IMR-90 (cell line): ENCODE measurements around the gene ADAMTS14. TPM values are rescaled to one million over a fixed set of nuclear protein-coding genes. Genes with fewer than 3 reads are reported as not detected.

Experiments
- ATAC-seq: fragments of 200-7000 bp; cut with Tn5 transposase; 2 replicates; pipeline ENCODE4 v1.9.1; 2020; ENCODE audit warnings: low read depth, mild to moderate bottlenecking, moderate library complexity
- BruUV-seq: library from RNA; stranded (reverse); fragments of 400-500 nt; replicated peaks from 2 replicates; lab custom pipeline; 2021; lab: Mats Ljungman, UMichigan
- CTCF ChIA-PET: fragments of 300-600 bp; formaldehyde crosslinking; extraction: SDS; loops from one replicate; lab custom pipeline; 2021; ENCODE audit warnings: antibody characterized with exemption; lab: Yijun Ruan, JAX
- POLR2A ChIA-PET: fragments of 300-600 bp; sonication (Branson Sonifier 250); formaldehyde crosslinking; loops from one replicate; lab custom pipeline; 2022; ENCODE audit warnings: antibody characterized with exemption; ENCODE audit not compliant: unreplicated experiment; lab: Charles Lee
- DNase-seq: peaks from one replicate; pipeline ENCODE4 v3.0.0; 2013
- H2AFZ ChIP-seq: replicated peaks from 2 replicates; pipeline ENCODE3; 2013; ENCODE audit warnings: low read length, mild to moderate bottlenecking; ENCODE audit not compliant: poor library complexity
- H2AK5ac ChIP-seq: 2 replicates; pipeline ENCODE4 v1.6.1; 2013; ENCODE audit warnings: low read depth, low read length, inconsistent platforms
- H2AK9ac ChIP-seq: replicated peaks from 2 replicates; pipeline ENCODE3; 2013; ENCODE audit warnings: mild to moderate bottlenecking, low read depth, low read length, moderate library complexity; ENCODE audit not compliant: poor library complexity
- H2BK120ac ChIP-seq: 2 replicates; pipeline ENCODE4 v1.6.1; 2013; ENCODE audit warnings: low read depth, low read length, inconsistent platforms
- H2BK15ac ChIP-seq: 3 replicates; pipeline ENCODE4 v1.6.1; 2013; ENCODE audit warnings: low read depth, low read length, inconsistent platforms
- H2BK20ac ChIP-seq: 2 replicates; pipeline ENCODE4 v1.6.1; 2013; ENCODE audit warnings: low read depth, mild to moderate bottlenecking, inconsistent platforms, low read length, moderate library complexity
- H2BK5ac ChIP-seq: 2 replicates; pipeline ENCODE4 v1.6.1; 2013; ENCODE audit warnings: mild to moderate bottlenecking, low read depth, low read length, inconsistent platforms; ENCODE audit not compliant: poor library complexity, severe bottlenecking
- H3K14ac ChIP-seq: replicated peaks from 2 replicates; pipeline ENCODE4 v1.6.1; 2013; ENCODE audit warnings: low read depth, low read length, inconsistent platforms
- H3K18ac ChIP-seq: 2 replicates; pipeline ENCODE4 v1.6.1; 2013; ENCODE audit warnings: low read depth, low read length, control low read depth
- H3K23ac ChIP-seq: 2 replicates; pipeline ENCODE4 v1.6.1; 2013; ENCODE audit warnings: low read depth, low read length, inconsistent platforms
- H3K27ac ChIP-seq: 2 replicates; pipeline ENCODE4 v1.5.1; 2013; ENCODE audit warnings: mild to moderate bottlenecking, control low read depth, low read length; ENCODE audit not compliant: insufficient read depth
- H3K27me3 ChIP-seq: 2 replicates; pipeline ENCODE4 v1.6.1; 2013; ENCODE audit warnings: low read length; ENCODE audit not compliant: control insufficient read depth, insufficient read depth
- H3K36me3 ChIP-seq: 2 replicates; pipeline ENCODE4 v1.6.1; 2013; ENCODE audit warnings: low read length, mixed read lengths; ENCODE audit not compliant: control insufficient read depth, insufficient read depth
- H3K4ac ChIP-seq: 2 replicates; pipeline ENCODE4 v1.6.1; 2013; ENCODE audit warnings: low read depth, low read length, inconsistent platforms
- H3K4me1 ChIP-seq: 2 replicates; pipeline ENCODE4 v1.6.1; 2013; ENCODE audit warnings: low read length, mixed read lengths; ENCODE audit not compliant: control insufficient read depth, insufficient read depth
- H3K4me2 ChIP-seq: 2 replicates; pipeline ENCODE4 v1.6.1; 2013; ENCODE audit warnings: low read depth, mild to moderate bottlenecking, control low read depth, low read length, moderate library complexity
- H3K4me3 ChIP-seq: 2 replicates; pipeline ENCODE4 v1.5.1; 2013; ENCODE audit warnings: low read depth, mild to moderate bottlenecking, control low read depth, low read length, moderate library complexity; ENCODE audit not compliant: insufficient read depth
- H3K56ac ChIP-seq: 2 replicates; pipeline ENCODE4 v1.6.1; 2013; ENCODE audit warnings: low read length, inconsistent platforms; ENCODE audit not compliant: insufficient read depth; ENCODE audit errors: extremely low read depth
- H3K79me1 ChIP-seq, 2 experiments: 2 replicates each; pipeline ENCODE4 v1.6.1; 2013; ENCODE audit warnings: low read length in 2 of 2, inconsistent platforms in 1 of 2, low read depth in 1 of 2
- H3K9ac ChIP-seq: 2 replicates; pipeline ENCODE4 v1.6.1; 2013; ENCODE audit warnings: low read depth, low read length, control low read depth
- H3K9me1 ChIP-seq: 2 replicates; pipeline ENCODE4 v1.6.1; 2013; ENCODE audit warnings: low read length, inconsistent platforms; ENCODE audit not compliant: insufficient read depth
- H3K9me3 ChIP-seq: 2 replicates; pipeline ENCODE4 v1.6.1; 2013; ENCODE audit warnings: low read length; ENCODE audit not compliant: control insufficient read depth, insufficient read depth
- H4K20me1 ChIP-seq: 2 replicates; pipeline ENCODE4 v1.6.1; 2013; ENCODE audit warnings: low read length, inconsistent platforms; ENCODE audit not compliant: insufficient read depth
- H4K5ac ChIP-seq: 2 replicates; pipeline ENCODE4 v1.6.1; 2013; ENCODE audit warnings: mild to moderate bottlenecking, low read depth, low read length, control low read depth
- H4K8ac ChIP-seq, 2 experiments: 2 replicates each; pipeline ENCODE4 v1.6.1; 2013; ENCODE audit warnings: low read depth in 2 of 2, low read length in 2 of 2, control low read depth in 1 of 2, inconsistent platforms in 1 of 2
- H4K91ac ChIP-seq: 2 replicates; pipeline ENCODE4 v1.6.1; 2013; ENCODE audit warnings: low read depth, low read length, inconsistent platforms; ENCODE audit not compliant: insufficient read depth
- BHLHE40 ChIP-seq: fragments of 150-350 bp; IDR thresholded peaks from 2 replicates; pipeline ENCODE4 v1.6.1; 2016; ENCODE audit warnings: mild to moderate bottlenecking, low read depth, low read length
- CEBPB ChIP-seq: IDR thresholded peaks from 2 replicates; pipeline ENCODE4 v1.6.1; 2012; ENCODE audit warnings: low read depth, low read length, improper control_type of control experiment
- CHD1 ChIP-seq: IDR thresholded peaks from 2 replicates; pipeline ENCODE4 v1.6.1; 2012; ENCODE audit warnings: low read depth, low read length, improper control_type of control experiment
- MAFK ChIP-seq: IDR thresholded peaks from 2 replicates; pipeline ENCODE4 v1.6.1; 2012; ENCODE audit warnings: low read depth, low read length, improper control_type of control experiment
- MAZ ChIP-seq: IDR thresholded peaks from 2 replicates; pipeline ENCODE4 v1.6.1; 2012; ENCODE audit warnings: low read depth, mild to moderate bottlenecking, low read length, improper control_type of control experiment, moderate library complexity, borderline replicate concordance
- NFE2L2 ChIP-seq: fragments of 150-350 bp; IDR thresholded peaks from 2 replicates; pipeline ENCODE4 v1.6.1; 2016; ENCODE audit warnings: low read depth, mild to moderate bottlenecking, low read length
- POLR2A ChIP-seq: IDR thresholded peaks from 2 replicates; pipeline ENCODE4 v1.6.1; 2012; ENCODE audit warnings: mild to moderate bottlenecking, low read depth, low read length
- RAD21 ChIP-seq: IDR thresholded peaks from 2 replicates; pipeline ENCODE4 v1.6.1; 2012; ENCODE audit warnings: low read length, improper control_type of control experiment
- RCOR1 ChIP-seq: IDR thresholded peaks from 2 replicates; pipeline ENCODE4 v1.6.1; 2012; ENCODE audit warnings: mild to moderate bottlenecking, low read length, improper control_type of control experiment; ENCODE audit not compliant: insufficient replicate concordance
- RFX5 ChIP-seq: IDR thresholded peaks from 2 replicates; pipeline ENCODE4 v1.8.0; 2012; ENCODE audit warnings: low read depth, mild to moderate bottlenecking, low read length, moderate library complexity
- SMC3 ChIP-seq: fragments of 150-350 bp; IDR thresholded peaks from 2 replicates; pipeline ENCODE4 v1.6.1; 2016; ENCODE audit warnings: low read depth, mild to moderate bottlenecking, antibody characterized with exemption, low read length, moderate library complexity
- WGBS, 2 experiments: methylation state at CpG; one replicate each; pipeline versions ENCODE4 v1.1.5 to v1.1.7; 2013; ENCODE audit warnings: missing lambda C conversion rate in 2 of 2; ENCODE audit not compliant: insufficient read length in 1 of 2; ENCODE audit errors: extremely low coverage in 2 of 2; 5-methylcytosine and 5-hydroxymethylcytosine counted together
- dilution Hi-C: fragments of 300-500 bp; cut with HindIII; formaldehyde crosslinking; loops from one replicate; pipeline ENCODE4 v1.14.3; 2018; ENCODE audit warnings: low sequenced_read_pairs; ENCODE audit not compliant: unreplicated experiment
- in situ Hi-C: fragments of 300-500 bp; cut with MboI; formaldehyde crosslinking; loops from 3 replicates; pipeline ENCODE4 v1.14.3; 2019; ENCODE audit warnings: low sequenced_read_pairs, inconsistent platforms, mixed read lengths
- intact Hi-C: fragments of 100-400 bp; cut with micrococcal nuclease; formaldehyde crosslinking; loops from 2 replicates; pipeline ENCODE4 v1.10.0; 2022
- polyA plus RNA-seq, 3 experiments: library from polyadenylated mRNA; depleted of rRNA; stranded (reverse); fragments of >200 nt; gene quantifications; 2 replicates each; pipeline ENCODE4 v1.2.3, GENCODE V29; 2012; ENCODE audit warnings: low replicate concordance in 1 of 3
- total RNA-seq: library from RNA; depleted of rRNA; stranded (reverse); fragments of >200 nt; gene quantifications from 2 replicates; pipeline ENCODE4 v1.2.3, GENCODE V29; 2012
- TF ChIP-seq, protein P1 (sequence below): fragments of 150-350 bp; IDR thresholded peaks from 2 replicates; pipeline ENCODE4 v1.6.1; 2016; ENCODE audit warnings: low read depth, mild to moderate bottlenecking, low read length, moderate library complexity, borderline replicate concordance
- TF ChIP-seq, protein P2 (sequence below): fragments of 150-350 bp; IDR thresholded peaks from 2 replicates; pipeline ENCODE4 v1.6.1; 2017; ENCODE audit warnings: mild to moderate bottlenecking, antibody characterized with exemption, low read length, low read depth

ADAMTS14 gene
- total and polyA plus RNA-seq, 2 of the 4 experiments (the other 2 are of a cell fraction): under 0.01 to 0.31 TPM

- Histone ChIP-seq H2AFZ (no peak overlapping the region), H3K9me1 (no peaks in the 10 kb centered on the region), H3K27ac (no peak overlapping the region), H4K20me1 (no peaks in the 10 kb centered on the region), H4K8ac (no peak overlapping the region), H3K9me3 (peaks cover 6% of the 10 kb centered on the region; the same call in 1 of the 2 replicates), H2BK120ac (no peak overlapping the region), H3K27me3 (peaks cover 12% of the 10 kb centered on the region), H3K18ac (no peak overlapping the region), H2BK15ac (no peak overlapping the region), H3K4me3 (no peak overlapping the region), H3K4ac (no peak overlapping the region), H3K36me3 (no peaks in the 10 kb centered on the region), H3K14ac (no peak overlapping the region), H2AK9ac (no peak overlapping the region), H3K23ac (no peak overlapping the region), H2BK5ac (no peak overlapping the region), H3K9ac (no peak overlapping the region), H2AK5ac (no peak overlapping the region), H4K91ac (no peak overlapping the region), H3K56ac (no peak overlapping the region), H3K4me2 (no peak overlapping the region), H3K4me1 (no peaks in the 10 kb centered on the region), H4K5ac (no peak overlapping the region), H2BK20ac (no peak overlapping the region), H3K79me1 (no peaks in the 10 kb centered on the region)
- in situ Hi-C loops: no loop called here
- intact Hi-C loops: no loop called here
- TF ChIP-seq POLR2A (no peak), SMC3 (no peak), RFX5 (no peak), BHLHE40 (no peak), MAFK (no peak), CEBPB (no peak), RCOR1 (no peak), NFE2L2 (no peak), RAD21 (no peak), MAZ (no peak), CHD1 (no peak)
- TF ChIP-seq, protein P1, sequence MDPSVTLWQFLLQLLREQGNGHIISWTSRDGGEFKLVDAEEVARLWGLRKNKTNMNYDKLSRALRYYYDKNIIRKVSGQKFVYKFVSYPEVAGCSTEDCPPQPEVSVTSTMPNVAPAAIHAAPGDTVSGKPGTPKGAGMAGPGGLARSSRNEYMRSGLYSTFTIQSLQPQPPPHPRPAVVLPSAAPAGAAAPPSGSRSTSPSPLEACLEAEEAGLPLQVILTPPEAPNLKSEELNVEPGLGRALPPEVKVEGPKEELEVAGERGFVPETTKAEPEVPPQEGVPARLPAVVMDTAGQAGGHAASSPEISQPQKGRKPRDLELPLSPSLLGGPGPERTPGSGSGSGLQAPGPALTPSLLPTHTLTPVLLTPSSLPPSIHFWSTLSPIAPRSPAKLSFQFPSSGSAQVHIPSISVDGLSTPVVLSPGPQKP: no peak
- TF ChIP-seq, protein P2, sequence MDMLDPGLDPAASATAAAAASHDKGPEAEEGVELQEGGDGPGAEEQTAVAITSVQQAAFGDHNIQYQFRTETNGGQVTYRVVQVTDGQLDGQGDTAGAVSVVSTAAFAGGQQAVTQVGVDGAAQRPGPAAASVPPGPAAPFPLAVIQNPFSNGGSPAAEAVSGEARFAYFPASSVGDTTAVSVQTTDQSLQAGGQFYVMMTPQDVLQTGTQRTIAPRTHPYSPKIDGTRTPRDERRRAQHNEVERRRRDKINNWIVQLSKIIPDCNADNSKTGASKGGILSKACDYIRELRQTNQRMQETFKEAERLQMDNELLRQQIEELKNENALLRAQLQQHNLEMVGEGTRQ: no peak
- dilution Hi-C loops: no loop called here
- BruUV-seq: no TSS peak
- ChIA-PET CTCF (no interaction called here), POLR2A (no interaction called here)
- WGBS, 2 experiments: no CpG with 5 or more reads among the region's 1 CpG
- DNase-seq: no peak
- no peak for ATAC-seq
Measured at GRCh38 chr10:70629338-70629737, 43.0 kb upstream of the ADAMTS14 start.
